Activated T-cell treated with anti-CD3 and anti-CD28 coated beads for 1 hour (primary cell): ENCODE results near the gene ARX.

Source experiments
- DNase-seq: peaks from one replicate; pipeline ENCODE4 v3.0.0-alpha.2; 2020; ENCODE audit warnings: low read depth

Gene ARX

DNA sequence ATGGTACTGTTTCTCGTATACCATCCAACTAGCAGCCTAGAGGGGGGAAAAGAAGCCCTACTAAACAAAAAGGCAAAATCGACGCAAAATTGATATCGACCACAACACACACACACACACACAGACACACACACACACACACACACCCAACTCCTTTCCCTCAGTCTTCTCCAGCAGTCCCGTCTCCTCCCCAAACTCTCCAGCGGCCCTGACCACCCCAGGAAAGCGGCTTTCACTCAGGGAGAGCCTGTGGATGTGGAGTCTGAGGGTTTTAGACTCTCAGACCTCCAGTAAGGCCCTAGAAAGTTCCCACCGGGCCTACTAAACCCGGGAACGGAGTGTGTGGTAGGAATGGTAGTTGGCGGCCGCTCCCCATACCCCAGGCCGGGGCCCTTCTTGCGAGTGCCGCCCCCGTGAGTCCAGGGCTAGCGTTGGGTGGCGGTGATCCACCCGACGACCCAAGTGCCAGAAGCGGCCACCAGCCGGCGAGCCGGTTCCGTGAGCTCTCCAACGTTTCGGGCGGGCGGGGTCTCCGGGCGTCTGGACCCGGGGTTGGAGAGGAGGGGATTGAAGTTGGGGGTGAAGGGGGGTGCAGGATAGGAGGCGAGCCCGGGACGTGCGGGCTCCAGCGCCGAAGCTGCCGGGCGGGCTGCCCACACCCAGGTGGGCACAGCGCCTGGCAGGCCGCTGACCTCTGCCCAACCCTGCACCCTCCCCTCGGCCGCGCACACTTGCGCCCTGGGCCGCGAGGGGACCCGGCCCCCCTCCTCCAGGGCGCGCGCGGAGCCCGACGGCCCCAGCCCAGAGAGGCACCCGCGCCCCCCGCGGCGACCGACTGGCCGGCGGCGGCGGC lies 13.7 kb downstream of the ARX start:
- no peak for DNase-seq

DNA sequence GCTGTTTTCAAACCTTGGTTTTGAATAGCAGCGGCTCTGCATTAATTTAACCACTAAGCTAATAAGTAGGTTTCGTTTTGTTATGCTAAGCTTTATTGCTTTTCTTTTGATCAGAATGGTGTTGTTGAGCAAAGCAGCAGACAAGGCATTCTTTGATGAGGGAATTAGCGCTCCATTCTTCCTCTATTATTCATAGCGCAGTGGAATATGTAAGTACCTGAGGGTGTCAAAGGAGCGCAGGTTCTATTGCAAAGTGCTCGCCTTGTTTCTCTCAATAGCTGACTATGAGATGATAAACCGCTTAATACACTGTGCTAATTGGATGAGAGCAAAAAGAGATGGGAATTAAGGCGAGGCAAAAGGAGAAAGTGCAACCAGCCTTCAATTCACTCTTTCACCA lies 16.3 kb downstream of the ARX start:
- no peak for DNase-seq

DNA sequence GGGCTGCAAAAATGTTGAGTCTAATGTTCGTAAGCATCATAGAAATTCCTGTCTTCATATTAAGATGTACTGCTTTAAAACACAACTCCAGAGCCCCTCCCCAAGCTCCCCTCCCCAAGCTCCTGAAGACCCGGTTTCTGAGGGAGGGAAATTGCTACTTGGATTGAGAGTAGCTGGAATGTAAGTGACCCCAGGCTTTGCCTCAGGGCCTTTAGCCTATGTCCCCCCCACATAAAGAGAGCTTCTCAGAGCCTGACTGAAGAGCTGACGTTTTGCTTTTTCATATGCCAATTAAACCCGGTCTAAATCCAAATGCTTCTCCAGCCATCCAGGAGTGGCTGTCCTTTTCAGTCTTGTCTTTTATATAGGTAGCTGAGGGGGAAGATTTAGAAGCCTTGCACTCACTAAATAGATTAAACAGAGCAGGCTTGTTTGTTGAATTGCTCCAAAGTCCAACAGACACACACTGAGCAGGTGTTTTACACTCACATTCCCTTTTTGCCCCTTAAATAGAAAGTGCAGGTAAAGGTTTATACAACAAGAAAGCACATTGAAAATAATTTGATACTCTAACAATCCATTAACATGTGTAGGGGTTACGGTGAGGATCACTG lies 19.6 kb downstream of the ARX start:
- DNase-seq: no peak

DNA sequence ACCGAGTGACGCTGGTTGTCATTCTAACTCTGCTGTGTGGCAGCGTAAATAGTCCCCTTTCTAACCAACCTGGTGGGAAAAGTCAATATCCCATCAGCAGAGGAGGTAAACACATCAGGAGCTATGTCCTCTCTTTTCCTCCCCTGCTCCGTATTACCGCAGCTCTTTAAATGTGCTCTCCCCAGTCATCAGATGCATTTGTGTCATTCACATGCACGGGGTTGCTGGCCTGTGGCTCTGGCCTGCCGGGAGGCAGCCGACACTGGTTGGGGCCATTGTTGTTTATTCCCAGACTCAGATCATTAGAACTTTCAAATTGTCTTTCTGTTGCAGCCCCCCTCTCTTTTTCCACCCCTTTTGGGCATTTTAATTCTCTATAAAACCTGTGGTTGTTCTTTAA lies 21.9 kb downstream of the ARX start:
- no peak for DNase-seq

DNA sequence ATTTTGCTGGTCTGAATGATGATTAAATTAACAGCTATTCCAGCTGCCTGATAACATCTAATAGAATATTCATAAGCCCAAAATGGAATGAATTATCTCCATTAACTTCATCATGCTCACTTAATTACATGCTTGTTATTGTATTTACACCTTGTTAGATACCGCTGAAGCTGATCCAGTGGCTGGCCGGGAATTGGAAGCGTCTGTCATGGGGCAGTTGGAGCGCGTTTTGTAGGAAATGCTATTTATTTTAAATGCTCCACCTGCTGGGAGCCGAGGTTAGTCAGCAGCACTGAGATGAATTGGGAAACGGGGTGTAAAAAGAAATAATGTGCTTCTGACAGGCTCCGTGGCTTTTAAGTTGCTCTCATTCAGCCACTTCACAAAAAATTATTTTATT lies 25.2 kb downstream of the ARX start:
- DNase-seq: no peak

DNA sequence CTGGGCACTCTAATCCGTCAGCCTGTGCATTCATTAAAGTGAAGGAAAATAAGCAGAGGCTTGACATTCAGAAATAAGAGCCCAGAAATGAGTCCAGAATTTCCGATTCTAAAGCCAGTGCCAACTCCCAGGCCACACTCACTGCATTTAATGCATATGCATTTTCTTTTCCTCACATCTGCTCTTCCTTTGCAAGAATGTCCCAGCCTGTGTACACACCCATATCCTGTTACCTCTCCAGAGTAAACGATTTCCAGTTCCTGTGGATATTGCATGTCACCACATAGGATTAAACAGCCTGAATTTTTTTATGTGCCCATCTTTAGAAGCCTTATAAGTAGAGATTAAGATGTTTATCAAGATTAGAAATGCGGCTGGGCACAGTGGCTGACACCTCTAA lies 27.5 kb downstream of the ARX start:
- no peak for DNase-seq

DNA sequence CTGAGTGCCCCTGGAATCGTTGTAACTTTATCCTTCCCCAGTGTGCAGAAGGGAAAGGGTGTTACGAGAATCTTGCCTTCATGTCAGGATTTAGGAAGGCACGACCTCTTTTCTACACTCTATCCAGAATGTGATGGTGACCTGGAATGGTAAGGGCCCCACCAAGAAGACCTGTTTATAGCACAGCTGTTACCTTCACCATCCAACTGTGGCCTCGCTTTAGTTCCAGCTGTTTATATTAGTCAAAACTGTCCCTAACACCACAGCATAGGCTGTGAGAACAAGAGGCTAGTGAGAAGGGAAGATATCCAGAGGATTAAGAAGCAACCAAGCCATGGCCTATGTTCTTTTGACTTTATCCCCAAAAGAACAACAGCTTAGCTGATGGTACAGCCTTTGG lies 28.0 kb downstream of the ARX start:
- no peak for DNase-seq

DNA sequence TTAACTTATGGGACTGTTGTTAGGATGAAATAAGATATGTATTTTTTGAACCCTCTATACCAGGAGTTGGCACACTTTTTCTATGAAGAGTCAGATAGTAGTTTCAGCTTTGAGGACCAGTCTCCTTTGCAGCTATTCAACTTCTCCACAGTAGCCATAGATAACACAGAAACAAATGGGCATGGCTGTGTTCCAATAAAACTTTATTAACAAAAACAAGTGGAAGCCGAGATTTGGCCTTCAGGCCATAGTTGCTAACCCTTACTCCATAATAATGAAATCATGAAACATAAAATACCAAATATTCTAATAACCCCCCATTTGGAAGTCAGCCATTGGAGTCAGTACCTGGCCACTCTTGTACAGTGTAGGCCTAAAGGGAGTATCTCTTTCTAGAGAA lies 30.6 kb downstream of the ARX start:
- DNase-seq: no peak

DNA sequence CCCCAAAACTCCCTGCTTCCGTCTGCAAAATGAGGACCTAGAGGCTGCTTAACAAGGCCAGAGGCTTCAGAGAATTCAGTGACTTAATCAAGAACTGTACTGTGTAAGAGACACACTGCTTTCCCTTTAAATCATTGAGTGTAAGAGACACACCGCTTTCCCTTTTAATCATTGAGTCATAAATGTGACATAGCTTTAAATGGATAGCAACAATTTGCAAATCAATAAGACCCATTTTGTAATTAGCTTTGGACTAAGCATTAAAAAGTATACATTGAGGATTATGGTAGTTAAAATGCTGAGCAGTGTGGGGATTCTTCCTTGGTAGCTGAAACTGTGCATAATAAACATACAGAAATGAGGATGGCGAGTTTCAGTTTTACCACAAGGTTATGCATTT lies 31.8 kb downstream of the ARX start:
- no peak for DNase-seq

DNA sequence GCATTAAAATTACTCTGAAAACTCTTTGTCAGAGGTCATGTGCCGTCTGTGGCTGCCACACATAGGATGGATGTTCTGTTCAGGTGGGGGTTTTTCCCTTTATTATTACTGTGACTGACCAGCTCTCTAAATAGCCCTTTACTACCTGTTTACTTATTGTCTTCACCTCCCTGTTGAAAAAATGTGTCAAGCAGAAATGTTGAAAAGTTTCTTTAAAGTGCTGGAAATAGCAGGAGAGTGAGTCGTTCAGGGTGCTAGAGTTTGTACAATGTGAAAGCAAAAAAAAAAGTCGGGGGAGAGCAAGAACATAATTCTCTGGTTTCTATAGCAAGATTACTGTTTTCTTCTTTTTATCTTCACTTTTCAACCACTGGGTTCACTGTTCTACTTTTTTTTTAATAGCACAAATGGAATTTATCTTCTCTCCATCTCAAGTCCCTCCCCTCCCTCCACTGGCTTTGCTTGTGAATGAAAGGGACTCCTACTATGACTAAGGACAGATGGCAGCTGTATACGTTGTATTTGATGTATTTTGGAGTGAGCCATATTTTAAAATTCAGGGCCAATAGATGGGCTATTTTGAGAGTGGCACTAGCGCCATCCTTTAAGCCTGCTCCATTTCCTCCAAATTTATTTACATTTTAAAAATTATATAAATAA lies 33.3 kb downstream of the ARX start:
- DNase-seq: no peak

DNA sequence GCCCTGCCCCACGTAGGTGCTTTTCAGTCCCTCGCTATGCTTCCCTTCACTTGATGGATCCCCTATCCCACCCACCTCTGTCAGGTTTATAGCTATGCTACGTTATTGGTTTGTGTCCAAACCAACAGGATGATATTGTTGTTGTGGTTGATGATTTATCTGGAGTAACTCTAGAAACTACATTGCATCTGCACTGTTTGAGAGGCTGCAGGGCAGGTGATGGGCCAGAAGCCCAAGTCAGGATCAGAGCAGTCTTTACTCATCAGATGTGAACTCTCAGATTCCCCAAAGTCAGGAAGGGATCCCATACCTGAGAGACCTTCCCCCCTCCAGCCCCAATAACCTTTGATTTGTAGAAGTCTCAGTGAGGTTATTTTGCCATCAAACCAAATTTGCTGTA lies 34.7 kb downstream of the ARX start:
- DNase-seq: no peak

DNA sequence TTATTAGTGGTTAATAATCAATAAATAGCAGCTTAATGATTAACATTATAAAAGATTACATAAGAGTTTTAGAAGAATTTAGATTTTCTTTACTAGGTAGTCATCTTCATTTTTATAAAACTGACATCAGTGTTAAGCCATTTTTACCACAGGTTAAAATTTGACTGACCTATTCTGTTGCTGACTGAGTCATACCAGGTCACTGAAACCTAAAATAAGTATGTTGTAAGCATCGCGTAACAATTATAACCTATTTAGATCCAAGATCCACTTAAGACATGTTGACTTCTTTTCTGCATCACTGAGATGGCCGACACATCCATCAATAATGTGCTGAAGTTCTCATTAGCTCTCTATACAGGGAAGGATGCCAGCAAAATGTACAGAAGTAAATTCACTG lies 36.7 kb downstream of the ARX start:
- DNase-seq: no peak

DNA sequence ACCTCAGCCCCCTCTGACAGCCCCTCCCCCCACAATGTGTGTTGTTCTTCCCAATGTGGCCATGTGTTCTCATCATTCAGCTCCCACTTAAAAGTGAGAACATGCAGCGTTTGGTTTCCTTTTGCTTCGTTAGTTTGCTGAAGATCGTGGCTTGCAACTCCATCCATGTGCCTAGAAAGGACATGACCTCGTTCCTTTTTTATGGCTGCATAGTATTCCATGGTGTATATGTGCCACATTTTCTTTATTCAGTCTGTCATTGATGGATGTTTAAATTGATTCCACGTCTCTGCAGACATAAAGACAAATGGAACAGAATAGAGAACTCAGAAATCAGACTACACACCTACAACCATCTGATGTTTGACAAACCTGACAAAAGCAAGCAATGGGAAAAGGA lies 46.0 kb downstream of the ARX start:
- no peak for DNase-seq

DNA sequence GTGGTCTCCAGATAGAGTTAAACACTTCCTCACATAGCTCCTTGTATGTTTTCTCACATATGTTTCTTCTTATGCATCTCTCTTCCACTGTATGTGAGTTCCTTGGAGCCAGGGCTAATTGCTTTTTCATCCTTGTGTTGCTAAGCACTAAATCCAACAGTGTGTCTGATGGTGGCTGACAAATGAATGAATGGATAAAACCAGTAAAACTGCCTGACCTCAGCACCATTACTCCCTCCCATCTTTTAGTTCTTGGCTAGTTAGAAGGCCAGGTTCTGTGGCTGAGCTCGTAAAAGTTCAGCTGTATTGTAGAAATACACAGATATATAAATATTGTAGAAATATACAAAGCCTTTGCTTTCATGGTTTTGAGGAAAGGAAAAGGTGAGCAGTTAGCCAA lies 50.4 kb downstream of the ARX start:
- no peak for DNase-seq

DNA sequence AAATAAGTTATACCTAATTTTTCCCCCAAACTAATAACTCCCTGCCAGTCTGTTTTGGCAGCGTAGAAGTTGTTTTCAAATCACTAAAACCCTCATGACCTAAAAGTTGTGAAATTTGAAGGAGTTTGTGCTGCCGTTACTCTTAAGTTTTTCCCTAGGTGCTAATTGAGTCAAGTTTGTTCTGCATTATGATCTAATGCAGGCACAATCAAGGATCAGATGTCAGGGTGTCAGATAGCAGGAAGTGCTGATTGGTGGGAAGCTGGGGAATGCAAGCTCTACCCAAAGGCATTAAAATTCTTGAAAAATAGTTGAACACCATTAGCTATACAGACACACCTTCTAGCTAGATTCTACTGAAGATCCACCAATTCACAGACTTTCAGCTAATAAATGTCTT lies 51.9 kb downstream of the ARX start:
- DNase-seq: no peak

DNA sequence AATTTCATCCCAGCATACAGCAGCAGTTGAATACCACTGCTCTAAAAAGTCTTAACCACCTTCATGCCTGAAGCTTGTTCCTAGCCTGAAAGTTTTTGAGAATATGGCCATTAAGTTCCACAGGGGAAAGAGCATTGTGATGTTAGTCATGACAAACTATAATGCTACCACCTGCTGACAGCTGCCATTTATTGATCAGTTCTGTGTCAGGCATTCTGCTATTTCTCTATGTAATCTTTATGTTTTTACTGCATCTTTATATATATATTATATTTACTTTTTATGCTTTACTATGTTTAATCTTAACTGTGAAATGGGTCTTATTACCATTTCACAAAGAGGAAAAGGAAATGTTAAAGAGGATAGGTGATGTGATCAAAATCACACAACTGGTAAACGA lies 54.0 kb downstream of the ARX start:
- DNase-seq: no peak

DNA sequence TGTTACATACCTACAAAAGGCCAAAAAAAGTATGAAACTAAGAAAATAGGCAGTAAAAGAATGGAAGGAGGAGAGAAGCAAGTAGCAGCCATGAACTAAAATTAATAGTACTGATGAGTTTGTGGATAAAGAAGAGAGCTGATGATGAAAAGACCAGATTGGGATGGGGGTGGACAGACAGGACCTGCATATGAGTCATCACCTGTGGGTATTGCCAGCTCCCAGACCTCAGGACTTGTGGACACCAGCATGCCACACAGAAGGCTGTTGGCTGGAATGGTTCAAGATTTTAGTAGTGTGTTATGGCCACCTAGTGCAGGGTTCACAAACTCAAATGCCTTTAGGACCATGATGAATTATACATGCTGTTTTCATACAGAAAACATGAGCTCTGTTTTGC lies 58.9 kb downstream of the ARX start:
- DNase-seq: no peak

DNA sequence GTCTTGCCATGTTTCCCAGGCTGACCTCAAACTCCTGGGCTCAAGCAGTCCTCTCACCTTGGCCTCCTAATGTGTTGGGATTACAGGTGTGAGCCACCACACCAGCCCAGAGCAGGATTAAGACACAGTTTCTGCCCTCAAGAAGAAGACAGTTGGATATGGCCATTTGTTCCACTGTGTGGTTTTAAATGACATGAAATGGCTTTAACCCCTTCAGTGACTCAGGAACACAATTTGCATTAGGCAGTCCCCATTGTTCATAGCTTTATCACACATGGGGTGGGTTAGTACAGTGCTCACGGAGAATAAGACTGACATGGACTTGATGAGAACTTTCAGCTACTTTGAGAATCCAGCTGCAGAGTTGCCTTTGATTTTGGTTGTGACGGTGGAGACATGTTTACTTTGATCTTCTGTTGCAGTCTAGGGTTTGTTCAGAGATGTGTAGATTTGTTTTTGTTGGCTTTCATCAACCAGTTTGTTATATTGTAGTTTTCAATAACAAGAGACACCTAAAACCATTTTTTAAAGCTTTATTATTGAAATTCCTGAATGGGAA lies 60.3 kb downstream of the ARX start:
- DNase-seq: no peak

DNA sequence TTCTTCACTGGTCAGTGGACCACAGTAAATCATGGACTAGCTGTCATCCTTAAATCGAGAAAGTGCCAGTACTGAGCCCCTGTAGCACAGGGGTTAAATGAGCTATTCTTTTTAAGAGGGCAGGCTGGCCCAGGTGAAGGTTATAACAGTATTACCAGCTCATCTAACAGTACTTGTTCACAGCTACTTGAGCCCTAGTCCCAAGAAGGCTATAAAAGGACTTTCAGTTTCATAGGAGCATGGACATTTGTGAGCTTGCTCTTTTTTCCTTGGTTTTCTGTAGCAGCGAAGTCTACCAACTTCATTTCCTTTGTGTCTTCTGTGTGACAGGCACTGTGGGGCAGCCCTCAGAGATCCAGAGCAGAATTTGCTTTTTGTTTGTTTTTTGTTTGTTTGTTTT lies 61.0 kb downstream of the ARX start:
- no peak for DNase-seq
